Epithelial cell of esophagus (primary cell): ENCODE measurements around the gene MT1G.
A peak's percentile ranks its signal among the peaks of the same experiment; 100 is the strongest.

Experiments used
- DNase-seq: peaks from one replicate; pipeline ENCODE4 v3.0.0; 2010; ENCODE audit warnings: low read depth
- H3K4me3 ChIP-seq: 2 replicates; pipeline ENCODE4 v1.5.1; 2011; ENCODE audit warnings: mild to moderate bottlenecking, low read length, control low read depth
- CTCF ChIP-seq: IDR thresholded peaks from 2 replicates; pipeline ENCODE4 v1.5.1; 2011; ENCODE audit warnings: low read depth, mild to moderate bottlenecking, low read length, control low read depth, inconsistent platforms; ENCODE audit not compliant: insufficient read depth; ENCODE audit errors: missing control alignments

The MT1G gene

GRCh38 chr16:56631197-56631596 lies 36.7 kb downstream of the MT1G start:
- no peak for TF ChIP-seq CTCF
- no peak overlapping the region for H3K4me3 ChIP-seq
- DNase-seq, result no peak

DNA sequence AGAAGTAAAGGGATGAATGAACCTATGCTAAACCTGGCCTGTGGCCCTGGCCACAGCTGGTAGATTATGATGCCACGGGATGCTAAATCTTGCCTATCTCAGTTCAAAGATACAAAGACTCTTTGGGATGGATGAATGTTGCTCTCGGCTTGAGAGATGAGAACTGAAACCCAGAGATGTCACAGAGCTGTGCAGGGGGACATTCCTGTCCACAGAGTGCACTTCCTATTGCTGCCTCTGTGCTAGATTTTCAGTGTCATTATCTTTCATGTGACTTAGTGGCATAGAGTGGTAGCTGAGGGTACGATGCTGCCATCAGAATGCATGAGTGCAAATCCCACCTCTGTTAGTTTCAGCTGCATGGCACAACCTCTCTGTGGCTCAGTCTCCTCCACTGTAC lies 37.7 kb downstream of the MT1G start:
- H3K4me3 ChIP-seq, result no peak overlapping the region
- no peak for DNase-seq
- no peak for TF ChIP-seq CTCF

GRCh38 chr16:56629531-56629930 lies 38.3 kb downstream of the MT1G start:
- DNase-seq, result no peak
- H3K4me3 ChIP-seq, result no peak overlapping the region
- TF ChIP-seq CTCF, result no peak

DNA sequence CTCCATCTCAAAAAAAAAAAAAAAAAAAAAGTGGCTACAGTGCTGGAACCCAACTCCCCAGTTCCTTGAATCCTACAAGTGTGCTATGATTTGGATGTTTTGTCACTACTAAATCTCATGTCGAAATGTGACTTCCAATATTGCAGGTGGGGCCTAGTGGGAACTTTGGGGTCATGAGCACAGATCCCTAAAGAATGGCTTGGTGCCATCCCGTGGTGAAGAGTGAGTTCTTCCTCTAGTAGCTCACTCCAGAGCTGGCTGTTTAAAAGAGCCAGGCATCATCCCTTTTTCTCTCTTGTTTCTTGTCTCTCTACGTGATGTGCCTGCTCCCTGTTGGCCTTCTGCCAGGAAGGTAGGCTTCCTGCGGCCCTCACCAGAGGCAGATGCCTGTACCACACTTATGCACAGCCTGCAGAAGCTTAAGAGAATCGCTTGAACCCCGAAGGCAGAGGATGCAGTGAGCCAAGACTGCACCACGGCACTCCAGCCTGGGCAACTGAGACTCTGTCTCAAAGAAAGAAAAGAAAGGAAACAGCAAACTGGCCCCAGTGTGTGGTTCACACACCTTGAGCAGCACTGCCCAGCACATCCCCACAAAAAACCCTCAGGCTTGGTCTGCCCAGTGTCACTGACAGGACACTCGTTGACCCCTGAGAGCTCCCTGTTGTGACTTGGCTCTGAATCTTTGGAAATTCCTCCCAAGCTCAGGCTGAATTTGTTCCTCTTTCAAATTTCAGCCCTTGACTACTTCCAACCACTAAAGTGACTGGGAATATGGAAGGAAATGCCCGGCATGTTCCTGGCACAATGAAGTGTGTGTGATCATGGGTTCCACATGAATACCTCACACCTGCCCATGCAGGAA lies 39.1 kb downstream of the MT1G start:
- no peak for TF ChIP-seq CTCF

DNA sequence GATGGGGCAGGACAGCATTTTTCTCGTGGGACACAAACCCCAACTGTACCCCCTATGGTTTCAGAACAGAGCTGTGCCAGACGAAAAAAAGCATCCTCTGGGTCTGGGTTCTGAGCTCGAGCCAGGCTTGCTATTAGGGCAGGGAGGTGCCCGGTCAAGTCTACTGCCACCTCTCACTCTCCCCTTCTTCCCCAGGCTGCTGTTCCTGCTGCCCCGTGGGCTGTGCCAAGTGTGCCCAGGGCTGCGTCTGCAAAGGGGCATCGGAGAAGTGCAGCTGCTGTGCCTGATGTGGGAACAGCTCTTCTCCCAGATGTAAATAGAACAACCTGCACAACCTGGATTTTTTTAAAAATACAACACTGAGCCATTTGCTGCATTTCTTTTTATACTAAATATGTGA lies 41.2 kb downstream of the MT1G start:
- peak overlapping the region; percentile 87 for H3K4me3 ChIP-seq
- no peak for DNase-seq
- TF ChIP-seq CTCF, result no peak

More for the DNA sequence above, 39.1 kb downstream of the MT1G start:
- DNase-seq, result peak; percentile 36
- H3K4me3 ChIP-seq, result no peak overlapping the region

- TF ChIP-seq CTCF, result no peak
- H3K4me3 ChIP-seq, result peak overlapping the region; percentile 87
- peak; percentile 31 for DNase-seq
Observed at GRCh38 chr16:56625943-56626654, 41.8 kb downstream of the MT1G start.
